Measurements from ENCODE around the gene MNX1. TPM values are rescaled to one million over a fixed set of nuclear protein-coding genes. Genes with fewer than 3 reads are reported as not detected.
A peak's percentile ranks its signal among the peaks of the same experiment; 100 is the strongest.

Gene MNX1
- total and polyA plus RNA-seq, 4 donors: 0.08 TPM; not detected in 3

DNA sequence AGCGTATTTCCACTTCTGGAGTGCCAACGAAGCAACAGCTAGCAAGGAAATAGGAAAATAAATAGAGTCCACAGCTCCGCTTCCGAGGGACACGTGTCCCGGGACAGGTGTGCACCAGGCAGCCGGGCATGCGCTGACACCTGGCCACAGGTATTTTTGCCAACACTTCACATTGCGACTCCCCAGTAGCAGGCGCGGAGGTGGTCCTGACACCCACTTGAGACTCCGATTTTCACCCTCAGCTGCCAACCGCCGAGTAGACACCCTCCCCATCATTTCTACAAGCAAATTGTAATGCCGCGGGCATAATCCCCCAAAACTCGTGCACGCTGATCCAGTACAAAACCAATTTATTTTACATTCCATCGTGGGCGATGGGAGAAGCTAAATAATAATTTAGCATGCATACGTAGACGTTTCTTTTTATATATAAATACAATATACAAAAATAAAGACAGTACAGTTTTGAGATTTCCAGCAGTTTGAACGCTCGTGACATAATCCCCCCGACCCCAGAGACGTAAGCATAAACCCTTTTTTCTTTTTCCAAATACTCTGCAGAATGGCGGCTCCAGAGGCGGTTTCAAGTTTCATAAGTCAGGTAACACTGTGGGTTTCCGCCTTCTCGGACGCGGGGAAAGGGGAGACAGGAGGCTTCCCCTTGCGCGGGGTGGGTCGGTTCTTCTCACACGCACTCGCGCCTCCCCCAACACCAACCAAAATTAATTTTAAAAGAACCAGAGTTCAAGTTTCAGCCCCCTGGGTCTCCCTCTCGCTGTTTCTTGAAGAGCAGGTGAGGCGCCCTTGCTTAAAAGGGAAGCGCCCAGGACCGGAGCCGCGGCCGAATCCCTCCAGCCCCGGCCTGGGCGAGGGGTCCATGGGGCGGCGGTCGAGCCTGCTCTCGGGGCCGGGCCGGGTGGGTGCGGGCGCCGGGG, 5.7 kb downstream of the MNX1 start:
- Histone ChIP-seq H3K27ac (ENCODE audit: low read depth in 1 of 2, low read length in 2 of 2) (no peak overlapping the region), H3K4me1 (ENCODE audit: control insufficient read depth in 4 of 4, insufficient read depth in 4 of 4, low read length in 3 of 4) (peaks cover 11 to 34% (median 17%) of the 10 kb centered on the region in 4 donors)
- WGBS: 12% methylated on average over 56 of the region's 56 CpGs

More for the DNA sequence above, 5.7 kb downstream of the MNX1 start:
- H3K36me3 ChIP-seq (ENCODE audit: control insufficient read depth in 4 of 4, insufficient read depth in 3 of 4, low read depth in 1 of 4, low read length in 3 of 4): no peaks in the 10 kb centered on the region
- H3K4me3 ChIP-seq (ENCODE audit: low read depth in 1 of 3, low read length in 3 of 3): peak overlapping the region in 1 of 3 donors; percentile 16
- TF ChIP-seq RAD21 (IDR thresholded peaks at IDR 0.05): no peak
- TF ChIP-seq SP1 (IDR thresholded peaks at IDR 0.05): no peak
- TF ChIP-seq, protein P1, sequence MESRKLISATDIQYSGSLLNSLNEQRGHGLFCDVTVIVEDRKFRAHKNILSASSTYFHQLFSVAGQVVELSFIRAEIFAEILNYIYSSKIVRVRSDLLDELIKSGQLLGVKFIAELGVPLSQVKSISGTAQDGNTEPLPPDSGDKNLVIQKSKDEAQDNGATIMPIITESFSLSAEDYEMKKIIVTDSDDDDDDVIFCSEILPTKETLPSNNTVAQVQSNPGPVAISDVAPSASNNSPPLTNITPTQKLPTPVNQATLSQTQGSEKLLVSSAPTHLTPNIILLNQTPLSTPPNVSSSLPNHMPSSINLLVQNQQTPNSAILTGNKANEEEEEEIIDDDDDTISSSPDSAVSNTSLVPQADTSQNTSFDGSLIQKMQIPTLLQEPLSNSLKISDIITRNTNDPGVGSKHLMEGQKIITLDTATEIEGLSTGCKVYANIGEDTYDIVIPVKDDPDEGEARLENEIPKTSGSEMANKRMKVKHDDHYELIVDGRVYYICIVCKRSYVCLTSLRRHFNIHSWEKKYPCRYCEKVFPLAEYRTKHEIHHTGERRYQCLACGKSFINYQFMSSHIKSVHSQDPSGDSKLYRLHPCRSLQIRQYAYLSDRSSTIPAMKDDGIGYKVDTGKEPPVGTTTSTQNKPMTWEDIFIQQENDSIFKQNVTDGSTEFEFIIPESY (IDR thresholded peaks at IDR 0.05): no peak
- TF ChIP-seq, protein P2, sequence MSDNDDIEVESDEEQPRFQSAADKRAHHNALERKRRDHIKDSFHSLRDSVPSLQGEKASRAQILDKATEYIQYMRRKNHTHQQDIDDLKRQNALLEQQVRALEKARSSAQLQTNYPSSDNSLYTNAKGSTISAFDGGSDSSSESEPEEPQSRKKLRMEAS (IDR thresholded peaks at IDR 0.05): no peak
- TF ChIP-seq, protein P3, sequence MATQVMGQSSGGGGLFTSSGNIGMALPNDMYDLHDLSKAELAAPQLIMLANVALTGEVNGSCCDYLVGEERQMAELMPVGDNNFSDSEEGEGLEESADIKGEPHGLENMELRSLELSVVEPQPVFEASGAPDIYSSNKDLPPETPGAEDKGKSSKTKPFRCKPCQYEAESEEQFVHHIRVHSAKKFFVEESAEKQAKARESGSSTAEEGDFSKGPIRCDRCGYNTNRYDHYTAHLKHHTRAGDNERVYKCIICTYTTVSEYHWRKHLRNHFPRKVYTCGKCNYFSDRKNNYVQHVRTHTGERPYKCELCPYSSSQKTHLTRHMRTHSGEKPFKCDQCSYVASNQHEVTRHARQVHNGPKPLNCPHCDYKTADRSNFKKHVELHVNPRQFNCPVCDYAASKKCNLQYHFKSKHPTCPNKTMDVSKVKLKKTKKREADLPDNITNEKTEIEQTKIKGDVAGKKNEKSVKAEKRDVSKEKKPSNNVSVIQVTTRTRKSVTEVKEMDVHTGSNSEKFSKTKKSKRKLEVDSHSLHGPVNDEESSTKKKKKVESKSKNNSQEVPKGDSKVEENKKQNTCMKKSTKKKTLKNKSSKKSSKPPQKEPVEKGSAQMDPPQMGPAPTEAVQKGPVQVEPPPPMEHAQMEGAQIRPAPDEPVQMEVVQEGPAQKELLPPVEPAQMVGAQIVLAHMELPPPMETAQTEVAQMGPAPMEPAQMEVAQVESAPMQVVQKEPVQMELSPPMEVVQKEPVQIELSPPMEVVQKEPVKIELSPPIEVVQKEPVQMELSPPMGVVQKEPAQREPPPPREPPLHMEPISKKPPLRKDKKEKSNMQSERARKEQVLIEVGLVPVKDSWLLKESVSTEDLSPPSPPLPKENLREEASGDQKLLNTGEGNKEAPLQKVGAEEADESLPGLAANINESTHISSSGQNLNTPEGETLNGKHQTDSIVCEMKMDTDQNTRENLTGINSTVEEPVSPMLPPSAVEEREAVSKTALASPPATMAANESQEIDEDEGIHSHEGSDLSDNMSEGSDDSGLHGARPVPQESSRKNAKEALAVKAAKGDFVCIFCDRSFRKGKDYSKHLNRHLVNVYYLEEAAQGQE (IDR thresholded peaks at IDR 0.05): no peak
- no peak for TF ChIP-seq NR2F2 (IDR thresholded peaks at IDR 0.05)
- no peak for TF ChIP-seq GABPA (IDR thresholded peaks at IDR 0.05 in 1 of 2, conservative IDR thresholded peaks at IDR 0.05 in 1 of 2)
- TF ChIP-seq FOXA2 (IDR thresholded peaks at IDR 0.05): no peak
- TF ChIP-seq, protein P4, sequence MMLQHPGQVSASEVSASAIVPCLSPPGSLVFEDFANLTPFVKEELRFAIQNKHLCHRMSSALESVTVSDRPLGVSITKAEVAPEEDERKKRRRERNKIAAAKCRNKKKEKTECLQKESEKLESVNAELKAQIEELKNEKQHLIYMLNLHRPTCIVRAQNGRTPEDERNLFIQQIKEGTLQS (IDR thresholded peaks at IDR 0.05): no peak
- no peak for TF ChIP-seq JUND (IDR thresholded peaks at IDR 0.05)
- TF ChIP-seq HNF4A (conservative IDR thresholded peaks at IDR 0.05): no peak
- TF ChIP-seq FOXA1 (IDR thresholded peaks at IDR 0.05): no peak
- no peak for TF ChIP-seq YY1 (IDR thresholded peaks at IDR 0.05)
- TF ChIP-seq, protein P5, sequence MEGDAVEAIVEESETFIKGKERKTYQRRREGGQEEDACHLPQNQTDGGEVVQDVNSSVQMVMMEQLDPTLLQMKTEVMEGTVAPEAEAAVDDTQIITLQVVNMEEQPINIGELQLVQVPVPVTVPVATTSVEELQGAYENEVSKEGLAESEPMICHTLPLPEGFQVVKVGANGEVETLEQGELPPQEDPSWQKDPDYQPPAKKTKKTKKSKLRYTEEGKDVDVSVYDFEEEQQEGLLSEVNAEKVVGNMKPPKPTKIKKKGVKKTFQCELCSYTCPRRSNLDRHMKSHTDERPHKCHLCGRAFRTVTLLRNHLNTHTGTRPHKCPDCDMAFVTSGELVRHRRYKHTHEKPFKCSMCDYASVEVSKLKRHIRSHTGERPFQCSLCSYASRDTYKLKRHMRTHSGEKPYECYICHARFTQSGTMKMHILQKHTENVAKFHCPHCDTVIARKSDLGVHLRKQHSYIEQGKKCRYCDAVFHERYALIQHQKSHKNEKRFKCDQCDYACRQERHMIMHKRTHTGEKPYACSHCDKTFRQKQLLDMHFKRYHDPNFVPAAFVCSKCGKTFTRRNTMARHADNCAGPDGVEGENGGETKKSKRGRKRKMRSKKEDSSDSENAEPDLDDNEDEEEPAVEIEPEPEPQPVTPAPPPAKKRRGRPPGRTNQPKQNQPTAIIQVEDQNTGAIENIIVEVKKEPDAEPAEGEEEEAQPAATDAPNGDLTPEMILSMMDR (IDR thresholded peaks at IDR 0.05; ENCODE audit: low read depth, low read length, missing input control): no peak
- TF ChIP-seq TAF1 (conservative IDR thresholded peaks at IDR 0.05): no peak
- no peak for TF ChIP-seq HNF4G (IDR thresholded peaks at IDR 0.05)
- TF ChIP-seq EGR1 (IDR thresholded peaks at IDR 0.05; ENCODE audit: low read depth in 2 of 2): no peak
- H3K27me3 ChIP-seq (ENCODE audit: control insufficient read depth in 4 of 4, insufficient read depth in 4 of 4, low read length in 3 of 4): peaks cover 5 to 30% (median 18%) of the 10 kb centered on the region in 4 donors
- no peaks in the 10 kb centered on the region for H3K9me3 ChIP-seq (ENCODE audit: control insufficient read depth in 4 of 4, low read length in 3 of 4)
- no peak overlapping the region for H3K9ac ChIP-seq (ENCODE audit: low read depth in 1 of 2, low read length in 2 of 2)
- no peak for DNase-seq (ENCODE audit: low spot score)

Measured in liver (tissue), 9 donors.